ENCODE results near the gene IFNAR1. TPM values are rescaled to one million over a fixed set of nuclear protein-coding genes. Genes with fewer than 3 reads are reported as not detected.

The IFNAR1 gene
- total RNA-seq, 1 donor from 2014 or later = 8.2 TPM

DNA sequence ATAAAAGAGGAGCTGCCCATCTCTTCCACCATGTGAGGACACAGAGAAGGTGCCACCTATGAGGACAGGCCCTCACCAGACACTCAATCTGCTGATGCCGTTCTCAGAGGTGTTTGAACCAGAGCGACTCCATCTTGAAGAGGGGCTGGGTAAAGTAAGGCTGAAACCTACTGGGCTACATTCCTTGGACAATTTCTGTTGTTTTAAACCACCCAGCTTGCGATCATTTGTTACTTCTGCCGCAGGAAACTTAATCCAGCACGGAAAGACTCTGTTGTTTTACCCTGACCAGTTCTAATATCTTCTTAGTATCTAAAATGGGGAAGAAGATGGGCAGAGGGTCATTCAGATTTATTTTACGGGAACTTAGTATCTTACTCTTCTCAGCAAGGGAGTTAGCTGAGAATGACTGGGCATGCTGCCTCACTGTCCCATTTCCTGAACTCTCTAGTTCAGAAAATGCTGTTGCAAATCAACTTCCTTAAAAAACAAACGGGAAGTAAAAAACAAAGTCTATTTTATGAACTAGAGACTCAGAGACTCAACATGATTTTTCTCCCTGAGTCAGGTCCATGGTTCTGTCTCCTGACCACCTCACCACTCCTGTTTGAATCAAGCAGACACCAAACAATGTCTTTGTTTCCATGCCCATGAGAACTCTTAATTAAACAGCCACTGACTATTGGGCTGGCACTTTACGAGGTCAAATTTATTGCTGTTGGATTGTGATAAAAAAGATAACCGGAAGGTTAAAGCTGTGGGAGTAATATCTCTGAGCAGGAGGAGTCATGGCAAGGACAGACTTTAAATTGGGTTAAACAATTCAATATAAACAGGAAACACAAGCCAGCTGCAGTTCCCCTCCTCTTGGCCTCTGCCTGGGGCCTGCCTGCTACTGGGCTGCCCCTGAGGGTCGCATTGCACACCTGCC is 23.8 kb upstream of the IFNAR1 start:
- no peak for TF ChIP-seq CTCF (IDR thresholded peaks at IDR 0.05; ENCODE audit: insufficient read depth, low read length, severe bottlenecking)
- no peak for FAIRE-seq

DNA sequence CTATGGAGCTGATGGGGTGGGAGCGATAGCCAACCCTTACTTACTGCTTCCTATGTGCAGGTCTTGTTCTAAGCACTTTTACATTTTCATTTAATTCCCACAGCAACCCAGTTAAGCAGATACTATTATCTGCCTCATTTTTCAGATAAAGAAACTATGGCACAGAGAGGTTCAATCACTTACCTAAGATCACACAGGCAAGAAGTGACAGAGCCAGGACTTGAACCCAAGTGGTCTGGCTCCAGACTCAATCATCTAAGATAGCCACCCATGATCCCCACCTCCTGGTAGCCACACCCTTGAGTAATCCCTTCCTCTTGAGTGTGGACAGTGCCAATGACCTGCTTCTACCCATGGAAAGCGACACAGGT is 23.2 kb upstream of the IFNAR1 start:
- H3K36me3 ChIP-seq (ENCODE audit: control insufficient read depth, insufficient read depth, low read length) = no peaks in the 10 kb centered on the region
- H3K27me3 ChIP-seq (ENCODE audit: control insufficient read depth, insufficient read depth, low read length) = no peaks in the 10 kb centered on the region
- H3K4me3 ChIP-seq (ENCODE audit: low read depth, low read length) = no peak overlapping the region
- FAIRE-seq (no peak), DNase-seq (ENCODE audit: low read depth) (no peak)
- TF ChIP-seq CTCF (IDR thresholded peaks at IDR 0.05; ENCODE audit: insufficient read depth, low read length, severe bottlenecking) = no peak

More for the DNA sequence above, 23.8 kb upstream of the IFNAR1 start:
- Histone ChIP-seq H3K4me3 (ENCODE audit: low read depth, low read length) (no peak overlapping the region), H3K36me3 (ENCODE audit: control insufficient read depth, insufficient read depth, low read length) (no peaks in the 10 kb centered on the region), H3K27me3 (ENCODE audit: control insufficient read depth, insufficient read depth, low read length) (no peaks in the 10 kb centered on the region)
- DNase-seq (ENCODE audit: low read depth) = no peak

- DNase-seq (ENCODE audit: low read depth) (no peak), FAIRE-seq (no peak)
- H3K27me3 ChIP-seq (ENCODE audit: control insufficient read depth, insufficient read depth, low read length) = no peaks in the 10 kb centered on the region
- no peak for TF ChIP-seq CTCF (IDR thresholded peaks at IDR 0.05; ENCODE audit: insufficient read depth, low read length, severe bottlenecking)
- no peaks in the 10 kb centered on the region for H3K36me3 ChIP-seq (ENCODE audit: control insufficient read depth, insufficient read depth, low read length)
- H3K4me3 ChIP-seq (ENCODE audit: low read depth, low read length) = no peak overlapping the region
These were observed 22.7 kb upstream of the IFNAR1 start for GRCh38 chr21:33302055-33302454.

DNA sequence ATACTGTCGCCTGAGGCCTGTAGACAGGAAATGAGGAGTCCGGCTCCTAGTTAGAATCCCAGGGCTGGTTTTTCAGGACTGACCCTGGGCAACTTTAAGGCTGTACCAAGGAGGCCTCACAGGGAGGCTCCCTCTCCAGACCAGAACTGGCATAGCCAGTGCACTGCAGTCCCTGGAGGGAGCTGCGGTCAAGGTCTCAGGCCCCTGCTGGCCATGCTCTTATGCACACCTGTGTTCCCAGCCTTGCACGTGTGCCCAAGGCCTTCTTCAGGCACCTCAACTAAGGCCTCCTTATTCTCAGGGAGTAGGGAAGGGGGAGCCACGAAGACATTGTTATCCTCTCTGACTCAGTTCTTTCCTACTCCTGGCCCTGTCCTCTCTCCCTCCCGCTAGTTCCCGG is 22.0 kb upstream of the IFNAR1 start:
- FAIRE-seq = no peak
- no peak for TF ChIP-seq CTCF (IDR thresholded peaks at IDR 0.05; ENCODE audit: insufficient read depth, low read length, severe bottlenecking)

GRCh38 chr21:33305344-33305671 is 19.5 kb upstream of the IFNAR1 start:
- Histone ChIP-seq H3K27me3 (ENCODE audit: control insufficient read depth, insufficient read depth, low read length) (no peaks in the 10 kb centered on the region), H3K36me3 (ENCODE audit: control insufficient read depth, insufficient read depth, low read length) (no peaks in the 10 kb centered on the region), H3K4me3 (ENCODE audit: low read depth, low read length) (no peak overlapping the region)
- TF ChIP-seq CTCF (IDR thresholded peaks at IDR 0.05; ENCODE audit: insufficient read depth, low read length, severe bottlenecking) = no peak
- DNase-seq (ENCODE audit: low read depth) (no peak), FAIRE-seq (no peak)

More for the DNA sequence above, 22.0 kb upstream of the IFNAR1 start:
- Histone ChIP-seq H3K36me3 (ENCODE audit: control insufficient read depth, insufficient read depth, low read length) (no peaks in the 10 kb centered on the region), H3K4me3 (ENCODE audit: low read depth, low read length) (no peak overlapping the region), H3K27me3 (ENCODE audit: control insufficient read depth, insufficient read depth, low read length) (no peaks in the 10 kb centered on the region)
- DNase-seq (ENCODE audit: low read depth) = no peak

DNA sequence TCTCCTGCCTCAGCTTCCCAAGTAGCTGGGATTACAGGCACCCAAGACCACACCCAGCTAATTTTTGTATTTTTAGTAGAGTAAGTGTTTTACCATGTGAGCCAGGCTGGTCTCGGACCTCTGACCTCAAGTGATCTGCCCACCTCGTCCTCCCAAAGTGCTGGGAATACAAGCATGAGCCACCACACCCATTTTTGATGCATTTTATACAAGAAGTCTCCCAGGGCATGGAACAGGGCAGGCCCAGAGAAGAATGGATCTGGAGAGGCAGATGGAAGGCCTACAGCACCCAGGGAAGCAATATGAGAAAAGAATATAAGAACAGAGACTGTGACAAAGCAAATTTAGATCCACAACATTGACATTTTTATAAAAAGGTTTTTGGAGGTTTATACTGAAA is 18.8 kb upstream of the IFNAR1 start:
- DNase-seq (ENCODE audit: low read depth) = no peak
- Histone ChIP-seq H3K36me3 (ENCODE audit: control insufficient read depth, insufficient read depth, low read length) (no peaks in the 10 kb centered on the region), H3K4me3 (ENCODE audit: low read depth, low read length) (no peak overlapping the region), H3K27me3 (ENCODE audit: control insufficient read depth, insufficient read depth, low read length) (no peaks in the 10 kb centered on the region)
- no peak for TF ChIP-seq CTCF (IDR thresholded peaks at IDR 0.05; ENCODE audit: insufficient read depth, low read length, severe bottlenecking)
- no peak for FAIRE-seq

Data from bronchial epithelial cell (primary cell).